Tibial nerve (tissue), 4 donors: ENCODE results near the gene LEMD2. TPM values are rescaled to one million over a fixed set of nuclear protein-coding genes. Genes with fewer than 3 reads are reported as not detected.

ENCODE experiments used
- DNase-seq, 2 donors: peaks; one replicate each; pipeline ENCODE4 v3.0.0-alpha.2; 2019; ENCODE audit warnings: low spot score in 2 of 2
- H3K27ac ChIP-seq, 4 donors: fragments of 200-600 bp; sonication (generic) in 3 of 4; one replicate each; pipeline ENCODE4 v1.5.1; 2017 to 2019; ENCODE audit warnings: mild to moderate bottlenecking in 1 of 4
- H3K27me3 ChIP-seq, 2 donors: fragments of 200-600 bp; sonication (generic) in 1 of 2; one replicate each; pipeline versions ENCODE4 v1.5.1 to v1.6.0; 2017 to 2019
- H3K36me3 ChIP-seq, 3 donors: fragments of 200-600 bp; sonication (generic); one replicate each; pipeline ENCODE4 v1.5.1; 2018 to 2019
- H3K4me1 ChIP-seq, 4 donors: fragments of 200-600 bp; sonication (generic) in 3 of 4; one replicate each; pipeline ENCODE4 v1.5.1; 2017 to 2019
- H3K4me3 ChIP-seq, 4 donors: fragments of 200-600 bp; sonication (generic) in 3 of 4; one replicate each; pipeline ENCODE4 v1.5.1; 2017 to 2019; ENCODE audit warnings: mild to moderate bottlenecking in 1 of 4, moderate library complexity in 1 of 4
- H3K9me3 ChIP-seq, 4 donors: fragments of 200-600 bp; sonication (generic) in 3 of 4; one replicate each; pipeline ENCODE4 v1.5.1; 2017 to 2019
- EP300 ChIP-seq, 2 donors: sonication (generic); formaldehyde crosslinking; IDR thresholded peaks; one replicate each; pipeline ENCODE4 v1.6.1; 2017; ENCODE audit warnings: antibody characterized with exemption in 2 of 2, mild to moderate bottlenecking in 1 of 2
- POLR2A ChIP-seq, 2 donors: fragments of 450-650 bp; IDR thresholded peaks; one replicate each; pipeline ENCODE4 v1.6.1; 2017; ENCODE audit warnings: antibody characterized with exemption in 2 of 2, mild to moderate bottlenecking in 2 of 2, moderate library complexity in 2 of 2
- WGBS, 2 donors: methylation state at CpG; one replicate each; pipeline ENCODE4 v1.1.5; 2018; 5-methylcytosine and 5-hydroxymethylcytosine counted together
- total RNA-seq, 4 donors: library from RNA; depleted of rRNA; stranded (reverse); fragments of >200 nt; gene quantifications; one replicate each; pipeline ENCODE4 v1.1.0, GENCODE V29; 2016
- TF ChIP-seq, protein P1 (sequence below), 5 experiments: fragments of 200-600 bp in 3 of 5; fragments of 450-650 bp in 2 of 5; sonication (generic) in 3 of 5; IDR thresholded peaks; one replicate each; pipeline ENCODE4 v1.5.1; 2016 to 2019; ENCODE audit warnings: antibody characterized with exemption in 5 of 5, mild to moderate bottlenecking in 3 of 5, moderate library complexity in 2 of 5

The LEMD2 gene
- total RNA-seq, 4 donors from 2014 or later, result 55.7 to 97.8 (median 70.1) TPM

GRCh38 chr6:33783781-33784520, 5.0 kb downstream of the LEMD2 start:
- H3K36me3 ChIP-seq, result peaks cover 2 to 70% (median 31%) of the 10 kb centered on the region in 3 donors
- TF ChIP-seq POLR2A (IDR thresholded peaks at IDR 0.05), result no peak
- no peak for TF ChIP-seq EP300 (IDR thresholded peaks at IDR 0.05)
- TF ChIP-seq, protein P1, sequence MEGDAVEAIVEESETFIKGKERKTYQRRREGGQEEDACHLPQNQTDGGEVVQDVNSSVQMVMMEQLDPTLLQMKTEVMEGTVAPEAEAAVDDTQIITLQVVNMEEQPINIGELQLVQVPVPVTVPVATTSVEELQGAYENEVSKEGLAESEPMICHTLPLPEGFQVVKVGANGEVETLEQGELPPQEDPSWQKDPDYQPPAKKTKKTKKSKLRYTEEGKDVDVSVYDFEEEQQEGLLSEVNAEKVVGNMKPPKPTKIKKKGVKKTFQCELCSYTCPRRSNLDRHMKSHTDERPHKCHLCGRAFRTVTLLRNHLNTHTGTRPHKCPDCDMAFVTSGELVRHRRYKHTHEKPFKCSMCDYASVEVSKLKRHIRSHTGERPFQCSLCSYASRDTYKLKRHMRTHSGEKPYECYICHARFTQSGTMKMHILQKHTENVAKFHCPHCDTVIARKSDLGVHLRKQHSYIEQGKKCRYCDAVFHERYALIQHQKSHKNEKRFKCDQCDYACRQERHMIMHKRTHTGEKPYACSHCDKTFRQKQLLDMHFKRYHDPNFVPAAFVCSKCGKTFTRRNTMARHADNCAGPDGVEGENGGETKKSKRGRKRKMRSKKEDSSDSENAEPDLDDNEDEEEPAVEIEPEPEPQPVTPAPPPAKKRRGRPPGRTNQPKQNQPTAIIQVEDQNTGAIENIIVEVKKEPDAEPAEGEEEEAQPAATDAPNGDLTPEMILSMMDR (IDR thresholded peaks at IDR 0.05), result no peak
- no peak overlapping the region for H3K27ac ChIP-seq
- H3K4me1 ChIP-seq, result peaks cover 0 to 51% (median 24%) of the 10 kb centered on the region in 4 donors
- no peak for DNase-seq
- no peak overlapping the region for H3K4me3 ChIP-seq
- 88 to 91% methylated on average over 10 of the region's 10 CpGs for WGBS, 2 donors
- no peaks in the 10 kb centered on the region for H3K9me3 ChIP-seq
- H3K27me3 ChIP-seq, result no peaks in the 10 kb centered on the region

DNA sequence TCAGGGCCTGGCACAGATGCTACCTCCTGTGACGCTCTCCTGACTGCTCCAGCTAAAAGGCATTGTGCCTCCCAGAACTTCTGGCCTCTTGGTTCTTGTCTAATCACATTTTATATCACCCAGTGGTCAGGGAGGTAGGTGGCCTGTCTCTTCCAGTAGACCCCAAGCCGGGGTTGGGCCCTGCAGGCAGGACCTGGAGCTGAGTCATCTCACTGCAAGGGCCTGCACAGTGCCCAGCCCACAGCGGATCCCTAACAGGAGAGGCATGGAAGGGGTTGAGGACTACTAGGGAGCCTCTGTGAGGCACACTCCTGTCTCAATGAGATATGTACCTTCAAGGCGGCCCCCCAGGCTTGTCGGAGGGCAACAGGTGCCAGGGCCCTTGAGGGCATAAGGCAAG, 6.4 kb downstream of the LEMD2 start:
- Histone ChIP-seq H3K27ac (no peak overlapping the region), H3K9me3 (no peaks in the 10 kb centered on the region), H3K4me3 (no peak overlapping the region), H3K27me3 (no peaks in the 10 kb centered on the region), H3K4me1 (peaks cover 0 to 45% (median 21%) of the 10 kb centered on the region in 4 donors), H3K36me3 (peaks cover 5 to 84% (median 34%) of the 10 kb centered on the region in 3 donors)
- DNase-seq, result no peak
- WGBS, 2 donors, result 94 to 98% methylated on average over 4 to 5 of the region's 5 CpGs
- no peak for TF ChIP-seq EP300 (IDR thresholded peaks at IDR 0.05)
- TF ChIP-seq POLR2A (IDR thresholded peaks at IDR 0.05), result no peak
- TF ChIP-seq, protein P1 (IDR thresholded peaks at IDR 0.05), result no peak

DNA sequence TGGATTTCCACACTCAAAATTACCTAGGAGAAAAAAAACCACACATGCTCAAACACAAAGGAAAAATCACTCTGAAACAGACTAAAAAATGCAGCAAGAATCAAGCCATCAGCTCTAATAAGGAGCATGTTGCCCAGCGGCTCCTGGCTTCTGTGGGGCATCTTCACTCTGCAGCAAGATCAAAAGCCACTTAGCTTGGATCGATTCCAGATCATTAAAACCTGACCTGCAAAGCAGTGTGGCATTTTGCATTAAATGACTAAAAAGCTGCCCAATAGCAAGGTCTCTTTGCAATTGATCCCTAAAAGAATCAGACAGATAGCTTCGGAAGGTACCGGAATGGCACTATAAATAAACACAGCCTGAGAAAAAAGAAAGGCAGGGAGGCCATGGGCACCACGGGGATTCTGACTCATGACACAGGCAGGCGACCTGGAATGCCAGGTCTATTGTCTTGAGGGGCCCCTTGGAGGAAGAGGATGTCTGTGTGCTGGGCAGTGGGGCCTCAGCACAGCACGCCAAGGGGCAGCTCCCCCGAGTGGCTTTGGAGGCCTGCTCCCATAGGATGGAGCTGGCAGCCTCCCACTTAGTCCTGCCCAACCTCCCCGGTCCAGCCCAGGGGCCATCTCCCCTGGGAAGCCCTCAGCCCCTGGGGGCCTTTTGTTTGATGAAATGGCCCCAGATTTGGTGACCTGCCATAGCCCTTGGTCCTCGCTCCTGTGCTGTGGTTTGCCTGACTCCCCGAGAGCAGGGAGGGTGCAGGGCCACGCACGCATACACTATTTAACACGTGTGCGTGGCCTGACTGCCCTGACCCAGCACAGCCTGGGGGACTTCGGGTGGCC, 7.6 kb downstream of the LEMD2 start:
- TF ChIP-seq POLR2A (IDR thresholded peaks at IDR 0.05) (no peak), EP300 (IDR thresholded peaks at IDR 0.05) (no peak)
- TF ChIP-seq, protein P1 (IDR thresholded peaks at IDR 0.05), result no peak
- 67 to 68% methylated on average over 15 to 16 of the region's 16 CpGs for WGBS, 2 donors
- H3K9me3 ChIP-seq, result no peaks in the 10 kb centered on the region
- no peak overlapping the region for H3K4me3 ChIP-seq
- H3K36me3 ChIP-seq, result peaks cover 5 to 96% (median 46%) of the 10 kb centered on the region in 3 donors
- H3K4me1 ChIP-seq, result peaks cover 0 to 33% (median 9%) of the 10 kb centered on the region in 4 donors
- DNase-seq, result no peak
- H3K27ac ChIP-seq, result no peak overlapping the region
- H3K27me3 ChIP-seq, result no peaks in the 10 kb centered on the region

DNA sequence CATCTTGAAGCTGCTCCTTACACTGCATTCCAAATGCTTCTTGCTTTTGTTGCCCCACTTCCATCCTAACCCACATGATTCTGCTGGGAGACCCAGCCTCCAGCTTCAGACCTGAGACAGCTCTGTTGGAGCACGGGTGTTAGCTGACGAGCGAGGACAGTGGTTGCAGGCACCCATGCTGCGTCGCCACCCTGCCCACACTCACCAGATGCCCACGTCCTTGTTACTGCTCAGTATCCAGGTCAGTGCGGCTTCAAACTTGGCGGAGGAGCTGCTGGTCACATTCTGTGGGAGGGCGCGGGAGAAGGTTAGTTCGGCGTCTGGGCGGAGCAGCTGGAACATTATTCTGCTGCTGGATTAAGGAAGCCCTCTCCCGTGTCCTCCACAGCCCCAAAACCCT, 9.0 kb downstream of the LEMD2 start:
- Histone ChIP-seq H3K4me3 (no peak overlapping the region), H3K4me1 (peaks cover 0 to 18% (median 0%) of the 10 kb centered on the region in 4 donors), H3K27me3 (no peaks in the 10 kb centered on the region), H3K27ac (no peak overlapping the region), H3K36me3 (peaks cover 10 to 100% (median 59%) of the 10 kb centered on the region in 3 donors), H3K9me3 (no peaks in the 10 kb centered on the region)
- 84 to 89% methylated on average over 12 to 14 of the region's 14 CpGs for WGBS, 2 donors
- no peak for TF ChIP-seq POLR2A (IDR thresholded peaks at IDR 0.05)
- TF ChIP-seq, protein P1 (IDR thresholded peaks at IDR 0.05), result no peak
- TF ChIP-seq EP300 (IDR thresholded peaks at IDR 0.05), result no peak
- no peak for DNase-seq

- H3K9me3 ChIP-seq, result no peaks in the 10 kb centered on the region
- no peak for DNase-seq
- peaks cover 11 to 100% (median 62%) of the 10 kb centered on the region in 3 donors for H3K36me3 ChIP-seq
- TF ChIP-seq EP300 (IDR thresholded peaks at IDR 0.05) (no peak), POLR2A (IDR thresholded peaks at IDR 0.05) (no peak)
- TF ChIP-seq, protein P1 (IDR thresholded peaks at IDR 0.05), result no peak
- no peaks in the 10 kb centered on the region for H3K27me3 ChIP-seq
- no peak overlapping the region for H3K4me3 ChIP-seq
- H3K4me1 ChIP-seq, result peaks cover 0 to 13% (median 0%) of the 10 kb centered on the region in 4 donors
- whole genome bisulfite sequencing, 2 donors, result 75 to 76% methylated on average over 7 of the region's 7 CpGs
- H3K27ac ChIP-seq, result no peak overlapping the region
Observed at GRCh38 chr6:33779290-33779689, 9.6 kb downstream of the LEMD2 start.
